RWPE2 (cell line): ENCODE data around the gene P2RX3.

Experiments
- ATAC-seq: fragments of 200-7000 bp; cut with Tn5 transposase; 3 replicates; pipeline ENCODE4 v1.9.1; 2021; ENCODE audit warnings: low read depth
- DNase-seq: peaks from one replicate; pipeline ENCODE4 v3.0.0-alpha.2; 2020; ENCODE audit warnings: low spot score
- H3K27ac ChIP-seq: fragments of 450-650 bp; 2 replicates; pipeline ENCODE4 v1.5.1; 2017; ENCODE audit warnings: mild to moderate bottlenecking; ENCODE audit not compliant: poor library complexity, severe bottlenecking
- H3K27me3 ChIP-seq: fragments of 250-450 bp; sonication (Bioruptor Pico); 2 replicates; pipeline ENCODE4 v1.5.1; 2021; ENCODE audit warnings: mild to moderate bottlenecking, moderate library complexity; ENCODE audit not compliant: insufficient read depth, poor library complexity, severe bottlenecking
- H3K36me3 ChIP-seq: fragments of 250-450 bp; sonication (Bioruptor Pico); 2 replicates; pipeline ENCODE4 v1.5.1; 2020; ENCODE audit warnings: low read depth, mild to moderate bottlenecking, moderate library complexity
- H3K4me1 ChIP-seq: fragments of 250-450 bp; sonication (Bioruptor Pico); 2 replicates; pipeline ENCODE4 v1.5.1; 2021; ENCODE audit warnings: mild to moderate bottlenecking, moderate library complexity; ENCODE audit not compliant: insufficient read depth, poor library complexity, severe bottlenecking
- H3K4me3 ChIP-seq: fragments of 250-450 bp; sonication (Bioruptor Pico); 2 replicates; pipeline ENCODE4 v1.5.1; 2021; ENCODE audit warnings: mild to moderate bottlenecking, moderate library complexity; ENCODE audit not compliant: severe bottlenecking
- H3K9me3 ChIP-seq: fragments of 250-450 bp; sonication (Bioruptor Pico); 2 replicates; pipeline ENCODE4 v1.5.1; 2021; ENCODE audit warnings: mild to moderate bottlenecking, moderate library complexity; ENCODE audit not compliant: severe bottlenecking
- TF ChIP-seq, protein P1 (sequence below): fragments of 450-650 bp; IDR thresholded peaks from one replicate; pipeline ENCODE4 v1.5.1; 2017; ENCODE audit warnings: mild to moderate bottlenecking, moderate library complexity; ENCODE audit not compliant: poor library complexity, severe bottlenecking

Gene P2RX3

DNA sequence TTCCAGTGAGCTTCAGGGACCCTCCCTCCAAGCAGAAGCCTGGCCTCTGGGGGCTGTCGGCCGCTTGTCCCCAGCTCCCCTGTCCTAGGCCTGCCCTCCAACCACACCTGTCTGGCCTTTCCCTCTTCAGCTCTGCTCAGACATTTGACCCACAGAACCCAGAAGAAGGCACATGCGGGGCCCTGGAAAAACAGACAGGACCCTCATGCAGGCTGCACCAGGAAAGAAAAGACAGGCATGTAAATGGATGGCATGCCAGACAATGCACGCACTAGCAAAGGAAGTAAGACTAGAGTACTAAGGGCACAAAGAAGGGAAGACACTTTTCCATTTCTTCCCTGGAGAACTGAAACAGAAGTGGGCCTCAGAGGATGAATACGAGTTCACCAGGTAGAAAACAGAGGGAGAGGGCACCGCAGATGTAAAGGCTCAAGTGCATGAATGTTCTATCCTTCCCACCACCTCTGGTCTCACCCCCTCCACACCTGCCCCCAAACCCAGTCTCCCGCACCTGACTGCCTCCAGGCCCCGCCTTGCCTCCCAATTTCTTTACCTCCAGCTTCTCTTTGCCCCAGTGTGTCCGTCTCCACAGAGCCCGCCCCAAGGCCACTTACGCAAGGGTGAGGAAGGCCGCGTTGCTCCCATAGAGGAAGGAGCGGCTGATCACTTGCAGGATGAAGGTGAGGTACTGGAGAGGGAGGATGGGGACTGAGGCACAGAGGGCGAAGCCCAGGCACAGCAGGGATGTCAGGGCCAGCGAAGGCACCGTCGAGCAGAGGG lies 71.4 kb downstream of the P2RX3 start:
- Histone ChIP-seq H3K4me1 (no peaks in the 10 kb centered on the region), H3K36me3 (peaks cover 62% of the 10 kb centered on the region), H3K27ac (no peak overlapping the region), H3K4me3 (no peak overlapping the region), H3K9me3 (no peaks in the 10 kb centered on the region), H3K27me3 (no peaks in the 10 kb centered on the region)
- DNase-seq (no peak), ATAC-seq (no peak)
- TF ChIP-seq, protein P1, sequence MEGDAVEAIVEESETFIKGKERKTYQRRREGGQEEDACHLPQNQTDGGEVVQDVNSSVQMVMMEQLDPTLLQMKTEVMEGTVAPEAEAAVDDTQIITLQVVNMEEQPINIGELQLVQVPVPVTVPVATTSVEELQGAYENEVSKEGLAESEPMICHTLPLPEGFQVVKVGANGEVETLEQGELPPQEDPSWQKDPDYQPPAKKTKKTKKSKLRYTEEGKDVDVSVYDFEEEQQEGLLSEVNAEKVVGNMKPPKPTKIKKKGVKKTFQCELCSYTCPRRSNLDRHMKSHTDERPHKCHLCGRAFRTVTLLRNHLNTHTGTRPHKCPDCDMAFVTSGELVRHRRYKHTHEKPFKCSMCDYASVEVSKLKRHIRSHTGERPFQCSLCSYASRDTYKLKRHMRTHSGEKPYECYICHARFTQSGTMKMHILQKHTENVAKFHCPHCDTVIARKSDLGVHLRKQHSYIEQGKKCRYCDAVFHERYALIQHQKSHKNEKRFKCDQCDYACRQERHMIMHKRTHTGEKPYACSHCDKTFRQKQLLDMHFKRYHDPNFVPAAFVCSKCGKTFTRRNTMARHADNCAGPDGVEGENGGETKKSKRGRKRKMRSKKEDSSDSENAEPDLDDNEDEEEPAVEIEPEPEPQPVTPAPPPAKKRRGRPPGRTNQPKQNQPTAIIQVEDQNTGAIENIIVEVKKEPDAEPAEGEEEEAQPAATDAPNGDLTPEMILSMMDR, result no peak

DNA sequence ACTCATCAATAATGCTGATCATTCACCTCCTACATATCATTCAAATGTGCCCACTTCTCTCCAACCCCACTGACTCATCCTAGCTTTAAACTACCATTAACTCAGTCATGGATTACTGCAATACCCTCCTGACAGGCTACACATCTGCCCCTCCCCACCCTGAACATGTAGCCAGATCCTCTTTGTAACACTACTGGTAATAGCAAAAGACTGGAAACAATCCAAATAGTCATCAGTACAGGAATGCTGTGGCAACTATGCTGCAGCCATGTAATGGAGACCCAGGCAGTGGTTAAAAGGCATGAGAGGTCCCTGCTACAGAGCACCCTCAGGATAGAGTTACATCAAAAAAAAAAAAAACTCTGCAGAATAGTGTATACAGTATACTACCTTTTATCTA lies 72.1 kb downstream of the P2RX3 start:
- H3K9me3 ChIP-seq, result no peaks in the 10 kb centered on the region

DNA sequence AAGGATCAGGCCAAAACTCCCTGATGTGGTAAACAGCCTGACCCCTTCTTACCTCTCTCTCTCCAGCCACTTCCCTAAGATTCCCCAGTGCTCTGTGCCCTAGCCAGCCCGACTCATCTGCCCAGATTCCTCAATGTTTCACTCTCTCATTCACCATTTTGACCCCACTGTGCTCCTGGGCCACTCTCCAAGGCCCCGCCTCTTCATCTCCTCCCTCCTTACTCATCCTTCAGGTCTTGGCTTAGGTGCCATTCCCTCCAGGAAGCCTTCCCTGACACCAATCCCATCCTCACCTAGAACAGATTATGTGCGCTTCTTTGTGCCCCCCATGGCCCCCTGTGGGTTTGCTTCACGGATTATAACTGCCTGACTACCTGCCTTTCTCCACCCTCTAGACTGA lies 75.5 kb downstream of the P2RX3 start:
- H3K27ac ChIP-seq, result no peak overlapping the region
- H3K36me3 ChIP-seq, result peaks cover 80% of the 10 kb centered on the region
- TF ChIP-seq, protein P1, result no peak
- DNase-seq (no peak), ATAC-seq (no peak; the same call in 2 of the 3 replicates)
- no peaks in the 10 kb centered on the region for H3K4me1 ChIP-seq
- no peaks in the 10 kb centered on the region for H3K27me3 ChIP-seq
- no peak overlapping the region for H3K4me3 ChIP-seq
- no peaks in the 10 kb centered on the region for H3K9me3 ChIP-seq

More for the DNA sequence above, 72.1 kb downstream of the P2RX3 start:
- H3K27ac ChIP-seq, result no peak overlapping the region
- no peaks in the 10 kb centered on the region for H3K27me3 ChIP-seq
- no peak overlapping the region for H3K4me3 ChIP-seq
- peaks cover 69% of the 10 kb centered on the region for H3K36me3 ChIP-seq
- no peaks in the 10 kb centered on the region for H3K4me1 ChIP-seq
- DNase-seq (no peak), ATAC-seq (peak; percentile 46; the same call in 2 of the 3 replicates)
- TF ChIP-seq, protein P1, result no peak

DNA sequence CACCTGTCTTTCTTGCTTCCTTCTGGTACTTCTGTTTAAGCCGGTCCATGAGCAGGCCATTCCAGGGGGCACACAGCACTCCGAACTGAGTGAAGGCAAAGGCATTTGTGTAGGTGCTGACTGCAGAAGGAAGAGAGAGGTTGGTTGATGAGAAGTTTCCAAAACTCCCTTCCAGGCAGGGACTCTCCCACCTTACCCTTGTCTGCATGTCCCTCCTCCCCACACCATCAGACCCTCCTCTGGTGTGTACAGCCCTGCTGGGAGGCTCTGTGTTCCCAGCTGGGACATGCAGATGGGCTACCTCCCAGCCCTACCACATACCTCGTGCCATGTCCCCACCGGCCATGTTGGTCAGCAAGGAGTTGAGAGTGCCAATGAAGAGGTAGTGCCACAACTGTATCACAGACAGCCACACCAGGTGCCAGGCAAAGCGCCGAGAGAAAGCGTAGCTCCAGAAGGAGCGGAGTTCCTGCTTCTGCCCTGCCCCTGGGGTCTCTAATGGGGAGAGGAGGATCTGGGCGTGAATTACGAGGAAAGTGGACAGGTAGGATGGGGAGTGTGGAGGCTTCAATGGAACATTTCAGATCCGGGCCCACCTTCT lies 76.6 kb downstream of the P2RX3 start:
- H3K27ac ChIP-seq, result no peak overlapping the region
- peaks cover 85% of the 10 kb centered on the region for H3K36me3 ChIP-seq
- no peaks in the 10 kb centered on the region for H3K4me1 ChIP-seq
- no peaks in the 10 kb centered on the region for H3K27me3 ChIP-seq
- DNase-seq (no peak), ATAC-seq (no peak)
- H3K9me3 ChIP-seq, result no peaks in the 10 kb centered on the region
- TF ChIP-seq, protein P1, result no peak
- H3K4me3 ChIP-seq, result no peak overlapping the region

DNA sequence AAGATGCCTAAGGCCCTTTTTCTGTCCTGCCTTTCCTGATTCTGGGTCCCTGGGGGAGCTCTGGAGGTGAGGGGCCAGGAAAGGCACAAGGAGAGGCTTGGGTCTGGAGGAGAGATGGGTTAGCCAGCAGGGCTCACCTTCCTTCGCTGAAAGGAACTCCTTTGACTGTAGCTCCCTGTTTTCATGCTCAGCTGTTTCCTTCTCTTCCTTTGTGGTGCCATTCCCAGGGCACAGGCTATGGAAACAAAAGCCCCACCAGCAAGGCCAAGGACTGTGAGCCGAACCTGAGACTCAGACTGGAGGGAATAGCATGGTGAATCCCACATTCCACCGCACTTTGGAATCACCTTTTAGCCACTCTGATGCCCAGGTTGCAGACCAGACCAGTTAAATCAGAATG lies 78.3 kb downstream of the P2RX3 start:
- Histone ChIP-seq H3K27me3 (no peaks in the 10 kb centered on the region), H3K4me1 (no peaks in the 10 kb centered on the region), H3K9me3 (no peaks in the 10 kb centered on the region), H3K36me3 (peaks cover 70% of the 10 kb centered on the region), H3K27ac (no peak overlapping the region), H3K4me3 (no peak overlapping the region)
- TF ChIP-seq, protein P1, result no peak
- ATAC-seq, result no peak
- no peak for DNase-seq
